IgD-negative memory B cell (primary cell): Measurements from ENCODE around the gene GOSR2. TPM values are rescaled to one million over a fixed set of nuclear protein-coding genes. Genes with fewer than 3 reads are reported as not detected.

Source experiments
- H3K27ac Mint-ChIP-seq, 3 donors: one replicate each; pipeline ENCODE4 v1.8.0; 2020 to 2022; ENCODE audit warnings: mild to moderate bottlenecking in 3 of 3, mixed read lengths in 3 of 3, moderate library complexity in 1 of 3
- H3K27me3 Mint-ChIP-seq: one replicate; pipeline ENCODE4 v1.8.0; 2021; ENCODE audit warnings: mixed read lengths
- H3K36me3 Mint-ChIP-seq: one replicate; pipeline ENCODE4 v1.8.0; 2020; ENCODE audit warnings: mild to moderate bottlenecking, mixed read lengths
- H3K4me1 Mint-ChIP-seq, 3 donors: one replicate each; pipeline ENCODE4 v1.8.0; 2020 to 2022; ENCODE audit warnings: mixed read lengths in 3 of 3, mild to moderate bottlenecking in 1 of 3
- H3K4me3 Mint-ChIP-seq, 4 donors: one replicate each; pipeline ENCODE4 v1.8.0; 2020 to 2022; ENCODE audit warnings: mild to moderate bottlenecking in 4 of 4, mixed read lengths in 4 of 4, moderate library complexity in 3 of 4
- H3K9me3 Mint-ChIP-seq, 3 donors: one replicate each; pipeline ENCODE4 v1.8.0; 2020 to 2021; ENCODE audit warnings: mixed read lengths in 3 of 3, mild to moderate bottlenecking in 1 of 3
- polyA plus RNA-seq: library from polyadenylated mRNA; unstranded; fragments of 300-500 nt; fragmentation: Illumina TruSeq; gene quantifications from one replicate; pipeline ENCODE4 v1.2.3, GENCODE V29; 2021

The GOSR2 gene
- polyA plus RNA-seq, 1 donor from 2014 or later, result 49.2 TPM

DNA sequence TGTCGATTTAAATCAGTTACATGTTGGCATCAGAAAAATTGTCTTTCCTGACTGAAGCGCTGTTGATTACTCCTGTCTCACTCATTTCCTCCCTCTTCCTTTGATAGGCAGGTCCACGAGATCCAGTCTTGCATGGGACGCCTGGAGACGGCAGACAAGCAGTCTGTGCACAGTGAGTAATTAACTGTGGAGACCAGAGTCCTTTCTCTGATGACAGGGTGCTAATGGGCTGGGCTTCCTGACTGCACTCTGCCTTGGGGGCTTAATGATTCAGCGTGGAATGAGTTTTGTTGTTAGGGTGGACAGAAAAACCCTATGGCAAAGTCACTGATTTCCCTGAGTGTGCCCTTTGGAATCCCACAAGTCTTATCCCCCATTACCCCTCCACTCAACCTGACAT is 6.5 kb downstream of the GOSR2 start:
- H3K9me3 Mint-ChIP-seq, result no peaks in the 10 kb centered on the region
- no peak overlapping the region for H3K4me3 Mint-ChIP-seq
- peaks cover 4% of the 10 kb centered on the region for H3K36me3 Mint-ChIP-seq
- H3K27me3 Mint-ChIP-seq, result no peaks in the 10 kb centered on the region
- peaks cover 19 to 35% (median 29%) of the 10 kb centered on the region in 3 donors for H3K4me1 Mint-ChIP-seq
- peak overlapping the region in 1 of 3 donors; percentile 51 for H3K27ac Mint-ChIP-seq

DNA sequence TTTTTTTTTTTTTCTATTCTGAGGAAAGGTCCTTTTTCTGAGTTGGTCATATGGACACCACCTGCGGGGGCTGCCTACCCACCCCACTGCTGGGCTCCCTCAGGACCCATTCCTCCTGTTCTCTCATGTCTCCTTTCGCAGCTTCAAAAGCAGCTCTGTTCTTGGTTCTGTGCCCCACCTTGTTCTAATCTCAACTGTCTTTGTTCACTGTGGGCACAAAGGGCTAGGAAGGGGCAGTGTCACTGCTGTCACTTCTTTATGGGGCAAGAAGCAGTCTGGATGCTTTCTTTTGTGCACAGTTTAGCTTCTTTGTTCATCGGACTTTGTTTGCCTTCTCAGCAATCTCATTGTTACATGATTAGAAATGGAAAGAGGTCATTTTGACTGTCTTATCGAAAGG is 7.1 kb downstream of the GOSR2 start:
- Mint-ChIP-seq H3K4me1 (peaks cover 15 to 29% (median 27%) of the 10 kb centered on the region in 3 donors), H3K36me3 (peaks cover 4% of the 10 kb centered on the region), H3K27ac (no peak overlapping the region)

DNA sequence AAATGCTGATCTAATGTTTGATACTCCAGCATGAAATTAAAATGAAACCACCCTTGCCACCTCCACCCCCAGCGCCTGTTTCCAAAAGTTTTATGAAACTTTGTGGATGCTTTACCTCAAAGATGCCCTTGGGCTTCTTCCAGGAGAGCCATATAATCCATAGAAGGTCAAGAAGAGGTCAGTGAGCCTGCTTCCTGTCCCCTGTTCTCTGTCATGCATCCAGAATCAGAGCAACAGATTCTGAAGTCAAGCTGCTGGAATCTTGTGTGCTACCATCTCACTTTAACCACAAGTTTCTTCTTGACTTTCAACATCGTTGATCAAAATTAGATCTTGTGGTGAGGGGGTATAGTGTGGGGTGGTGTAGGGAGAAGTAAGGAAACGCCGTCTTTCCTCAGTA is 8.6 kb downstream of the GOSR2 start:
- no peak overlapping the region for H3K27ac Mint-ChIP-seq
- no peaks in the 10 kb centered on the region for H3K27me3 Mint-ChIP-seq
- peaks cover 4% of the 10 kb centered on the region for H3K36me3 Mint-ChIP-seq
- peaks cover 6 to 16% (median 15%) of the 10 kb centered on the region in 3 donors for H3K4me1 Mint-ChIP-seq
- H3K4me3 Mint-ChIP-seq, result no peak overlapping the region
- no peaks in the 10 kb centered on the region for H3K9me3 Mint-ChIP-seq

More for the DNA sequence above, 7.1 kb downstream of the GOSR2 start:
- Mint-ChIP-seq H3K4me3 (no peak overlapping the region), H3K27me3 (no peaks in the 10 kb centered on the region), H3K9me3 (no peaks in the 10 kb centered on the region)

DNA sequence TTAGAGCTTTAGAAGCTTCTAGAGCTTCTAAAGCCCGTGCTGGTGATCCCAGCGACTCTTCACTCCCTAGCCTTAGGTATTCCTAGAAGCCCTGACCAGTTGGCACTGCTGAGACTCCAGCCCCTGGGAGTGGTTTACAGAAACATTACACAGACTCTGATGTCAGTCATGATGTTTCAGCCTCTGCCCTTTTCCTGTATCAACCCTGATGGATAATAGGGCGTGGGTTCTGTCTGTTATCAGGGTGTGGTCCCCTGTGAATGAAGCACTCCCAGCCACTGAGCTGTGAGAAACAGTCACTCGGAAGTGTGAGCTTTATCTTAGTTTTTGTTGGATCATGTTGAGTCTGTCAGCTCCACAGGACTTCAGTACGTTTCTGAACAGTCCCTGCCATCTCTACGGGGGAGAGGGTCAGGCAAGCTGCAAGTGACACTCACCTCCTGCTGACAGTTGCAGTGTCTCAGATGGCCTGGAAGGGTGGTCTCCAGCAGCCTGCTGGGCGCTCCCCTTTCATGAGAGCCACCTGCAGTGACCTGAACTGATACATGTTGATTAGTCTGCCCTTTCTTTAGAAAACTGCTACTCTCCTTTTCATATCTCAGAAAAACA is 12.8 kb downstream of the GOSR2 start:
- Mint-ChIP-seq H3K27ac (no peak overlapping the region), H3K4me3 (no peak overlapping the region), H3K36me3 (peaks cover 4% of the 10 kb centered on the region), H3K27me3 (no peaks in the 10 kb centered on the region), H3K4me1 (peaks cover 0 to 2% (median under 1%) of the 10 kb centered on the region in 3 donors), H3K9me3 (no peaks in the 10 kb centered on the region)

DNA sequence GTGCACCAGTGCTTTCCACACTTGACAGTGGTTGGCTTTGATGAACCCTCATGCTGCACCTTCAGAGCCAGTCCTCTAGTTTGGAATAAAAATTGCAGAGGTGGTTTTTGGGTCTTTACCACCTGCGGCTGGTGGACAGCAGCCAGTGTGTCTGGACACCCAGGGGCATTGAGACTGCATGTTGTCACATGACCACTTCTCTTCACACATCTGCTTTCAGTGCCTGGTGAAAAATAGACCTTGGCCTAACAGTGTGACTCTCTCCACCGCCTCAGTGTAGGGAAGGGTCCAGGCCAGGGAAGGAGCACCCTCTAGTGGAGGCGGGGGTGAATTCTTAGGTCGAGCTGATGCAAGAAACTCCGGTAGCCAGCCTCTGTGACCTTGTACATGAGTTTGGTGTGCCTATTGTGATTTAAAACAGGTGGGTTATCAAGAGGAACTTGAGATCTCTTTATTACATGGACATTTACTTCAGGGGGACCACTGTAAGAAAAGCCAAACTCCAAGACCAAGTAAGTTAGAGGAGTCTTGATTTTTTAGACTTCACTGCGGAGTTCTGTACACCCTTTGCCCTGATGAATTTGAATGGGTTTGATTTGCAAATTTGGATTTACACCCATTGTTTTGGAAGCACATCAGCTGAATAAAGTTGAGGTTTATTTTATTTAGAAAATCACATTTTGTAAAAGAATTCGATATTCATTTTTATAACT is 17.9 kb downstream of the GOSR2 start:
- Mint-ChIP-seq H3K27ac (peak overlapping the region in 2 of 3 donors; percentile 12 to 63), H3K27me3 (no peaks in the 10 kb centered on the region), H3K4me1 (peaks cover 3 to 10% (median 9%) of the 10 kb centered on the region in 3 donors), H3K4me3 (no peak overlapping the region), H3K9me3 (no peaks in the 10 kb centered on the region), H3K36me3 (no peaks in the 10 kb centered on the region)

DNA sequence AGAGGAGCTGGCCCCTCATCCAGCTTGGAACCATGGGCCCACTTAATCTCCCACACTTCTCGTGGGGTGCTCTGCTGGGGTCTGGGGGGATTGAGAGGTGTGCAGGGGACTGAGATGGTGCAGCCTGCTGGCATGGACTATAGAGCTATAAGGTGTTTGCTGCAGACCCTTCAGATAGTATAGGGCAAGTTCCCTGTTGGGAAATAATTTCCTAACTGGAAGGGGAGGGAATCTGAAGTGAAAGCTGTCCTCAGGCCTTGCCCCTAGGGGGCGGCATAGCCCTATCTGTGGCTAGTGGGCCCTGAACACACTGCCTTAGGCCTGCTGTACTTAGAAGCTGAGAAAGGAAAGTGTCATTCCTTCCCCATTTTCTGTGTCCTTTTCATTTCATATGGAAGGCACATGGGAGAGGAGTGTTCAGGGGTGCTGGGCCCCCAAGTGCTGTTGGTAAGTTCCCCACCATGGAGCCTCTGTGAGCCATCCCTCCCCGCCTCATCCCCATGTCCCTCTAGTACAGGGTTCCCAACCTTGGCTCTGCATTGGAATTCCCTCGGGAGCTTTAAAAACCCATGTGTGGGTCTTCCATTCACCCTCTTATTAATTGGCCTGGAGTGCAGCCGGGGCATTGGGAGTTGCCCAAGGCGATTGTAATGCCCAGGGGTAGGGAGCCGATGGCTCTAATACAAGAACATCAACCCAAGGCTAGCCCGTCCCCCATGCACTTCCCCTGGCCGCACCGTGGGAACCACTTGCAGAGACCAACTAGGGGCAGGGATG is 19.7 kb downstream of the GOSR2 start:
- Mint-ChIP-seq H3K27ac (no peak overlapping the region), H3K9me3 (no peaks in the 10 kb centered on the region), H3K36me3 (no peaks in the 10 kb centered on the region), H3K4me1 (peaks cover 3 to 10% (median 9%) of the 10 kb centered on the region in 3 donors), H3K27me3 (peaks cover 2% of the 10 kb centered on the region), H3K4me3 (peak overlapping the region in 1 of 4 donors; percentile 38)

- Mint-ChIP-seq H3K9me3 (no peaks in the 10 kb centered on the region), H3K4me1 (peaks cover 3 to 10% (median 9%) of the 10 kb centered on the region in 3 donors), H3K4me3 (no peak overlapping the region), H3K27ac (no peak overlapping the region), H3K36me3 (no peaks in the 10 kb centered on the region), H3K27me3 (peaks cover 2% of the 10 kb centered on the region)
These were observed 20.2 kb downstream of the GOSR2 start for GRCh38 chr17:46943218-46943500.

DNA sequence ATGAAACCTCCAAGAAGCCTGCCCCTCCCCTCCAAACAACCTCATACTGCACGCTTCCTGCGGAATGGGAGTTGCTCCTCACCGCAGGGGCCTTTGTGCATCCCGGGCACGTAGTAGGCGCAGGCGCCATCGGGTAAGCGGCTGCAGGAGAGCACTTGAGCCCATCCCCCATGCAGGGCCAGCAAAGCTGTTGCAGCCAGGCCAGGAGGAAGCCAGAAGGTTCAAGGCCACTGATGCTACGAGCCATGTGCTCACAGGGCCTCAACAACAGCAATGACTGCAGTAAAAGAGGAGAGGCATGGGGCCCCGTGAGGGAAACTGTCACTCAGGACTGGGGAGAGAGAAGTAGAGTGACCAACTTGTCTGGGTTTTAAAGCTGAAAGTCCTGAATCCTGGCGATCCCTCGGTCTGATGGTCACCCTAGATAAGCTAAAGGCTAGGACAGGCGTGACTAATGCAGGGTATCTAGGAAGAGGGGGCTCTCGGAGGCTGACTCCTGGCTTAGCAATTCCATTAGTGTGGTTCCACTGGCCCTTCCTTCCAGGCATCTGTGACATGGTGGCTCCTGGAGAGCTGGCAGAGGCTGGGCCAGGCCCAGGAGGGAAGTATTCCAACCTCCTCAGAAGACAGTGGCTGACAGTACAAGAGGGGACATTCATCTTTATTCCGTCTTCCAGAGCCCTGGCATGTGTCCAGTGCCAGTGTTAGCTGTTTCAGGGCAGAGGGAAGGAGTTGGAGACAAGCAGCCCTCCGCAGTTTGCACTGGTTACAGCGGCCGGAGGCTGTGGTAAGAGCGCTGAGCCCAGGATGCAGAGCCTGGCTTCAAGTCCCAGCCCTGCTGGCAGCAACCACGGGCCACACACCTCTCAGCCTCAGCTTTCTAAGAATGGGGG is 20.8 kb downstream of the GOSR2 start:
- H3K36me3 Mint-ChIP-seq, result no peaks in the 10 kb centered on the region

DNA sequence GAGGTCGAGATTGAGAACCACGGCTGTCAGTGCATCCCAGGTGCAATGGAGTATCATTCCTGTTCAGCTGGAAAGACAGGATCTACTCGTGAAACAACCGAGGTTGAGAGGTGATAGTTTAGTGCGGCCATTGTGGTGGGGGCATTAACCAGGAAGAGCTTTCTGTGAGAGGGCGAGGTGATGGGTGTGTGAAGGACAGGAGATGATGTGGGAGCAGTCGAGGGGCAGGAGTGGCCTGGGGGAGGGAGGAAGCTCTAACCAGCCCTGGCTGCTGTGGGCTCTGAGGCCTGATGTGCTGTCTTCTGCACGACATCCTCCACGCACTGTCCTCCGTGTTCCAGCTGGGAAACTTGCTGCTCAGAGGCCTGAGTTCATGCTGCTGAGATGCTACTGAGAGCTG is 22.0 kb downstream of the GOSR2 start:
- Mint-ChIP-seq H3K36me3 (peaks cover 3% of the 10 kb centered on the region), H3K27ac (no peak overlapping the region), H3K27me3 (peaks cover 2% of the 10 kb centered on the region), H3K9me3 (no peaks in the 10 kb centered on the region), H3K4me1 (peaks cover 3 to 10% (median 9%) of the 10 kb centered on the region in 3 donors), H3K4me3 (no peak overlapping the region)

More for the DNA sequence above, 20.8 kb downstream of the GOSR2 start:
- peaks cover 2% of the 10 kb centered on the region for H3K27me3 Mint-ChIP-seq
- H3K4me1 Mint-ChIP-seq, result peaks cover 3 to 10% (median 9%) of the 10 kb centered on the region in 3 donors
- H3K4me3 Mint-ChIP-seq, result no peak overlapping the region
- H3K9me3 Mint-ChIP-seq, result no peaks in the 10 kb centered on the region
- peak overlapping the region in 1 of 3 donors; percentile 7 for H3K27ac Mint-ChIP-seq

- Mint-ChIP-seq H3K4me1 (peaks cover 0 to 9% (median 5%) of the 10 kb centered on the region in 3 donors), H3K27me3 (peaks cover 4% of the 10 kb centered on the region), H3K4me3 (no peak overlapping the region), H3K9me3 (no peaks in the 10 kb centered on the region), H3K27ac (no peak overlapping the region), H3K36me3 (peaks cover 3% of the 10 kb centered on the region)
These were observed 24.3 kb downstream of the GOSR2 start for GRCh38 chr17:46947216-46947615.

DNA sequence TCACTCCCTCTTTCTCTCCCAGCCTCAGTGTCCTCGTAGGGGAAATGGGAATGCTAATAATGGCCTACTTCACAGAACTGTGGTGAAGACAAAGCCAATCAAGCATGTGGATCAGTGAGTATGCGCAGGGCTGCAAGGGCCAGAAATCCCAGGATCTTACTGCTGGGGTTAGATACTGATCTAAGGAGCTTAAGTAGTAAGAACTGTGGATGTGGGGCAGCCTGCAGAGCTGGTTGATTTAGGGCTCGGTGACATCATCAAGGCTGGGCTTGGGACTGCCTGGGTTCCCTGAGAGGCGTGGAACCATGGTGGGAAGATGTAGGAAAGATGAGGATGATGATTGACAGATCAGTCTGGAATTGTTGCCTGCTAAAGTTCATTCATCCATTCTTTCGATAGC is 25.6 kb downstream of the GOSR2 start:
- H3K4me1 Mint-ChIP-seq, result peaks cover 0 to 5% (median 5%) of the 10 kb centered on the region in 3 donors
- peak overlapping the region in 1 of 3 donors; percentile 13 for H3K27ac Mint-ChIP-seq
- peaks cover 4% of the 10 kb centered on the region for H3K27me3 Mint-ChIP-seq
- peaks cover 0 to 1% (median 0%) of the 10 kb centered on the region in 3 donors for H3K9me3 Mint-ChIP-seq
- H3K4me3 Mint-ChIP-seq, result no peak overlapping the region
- H3K36me3 Mint-ChIP-seq, result peaks cover 3% of the 10 kb centered on the region

DNA sequence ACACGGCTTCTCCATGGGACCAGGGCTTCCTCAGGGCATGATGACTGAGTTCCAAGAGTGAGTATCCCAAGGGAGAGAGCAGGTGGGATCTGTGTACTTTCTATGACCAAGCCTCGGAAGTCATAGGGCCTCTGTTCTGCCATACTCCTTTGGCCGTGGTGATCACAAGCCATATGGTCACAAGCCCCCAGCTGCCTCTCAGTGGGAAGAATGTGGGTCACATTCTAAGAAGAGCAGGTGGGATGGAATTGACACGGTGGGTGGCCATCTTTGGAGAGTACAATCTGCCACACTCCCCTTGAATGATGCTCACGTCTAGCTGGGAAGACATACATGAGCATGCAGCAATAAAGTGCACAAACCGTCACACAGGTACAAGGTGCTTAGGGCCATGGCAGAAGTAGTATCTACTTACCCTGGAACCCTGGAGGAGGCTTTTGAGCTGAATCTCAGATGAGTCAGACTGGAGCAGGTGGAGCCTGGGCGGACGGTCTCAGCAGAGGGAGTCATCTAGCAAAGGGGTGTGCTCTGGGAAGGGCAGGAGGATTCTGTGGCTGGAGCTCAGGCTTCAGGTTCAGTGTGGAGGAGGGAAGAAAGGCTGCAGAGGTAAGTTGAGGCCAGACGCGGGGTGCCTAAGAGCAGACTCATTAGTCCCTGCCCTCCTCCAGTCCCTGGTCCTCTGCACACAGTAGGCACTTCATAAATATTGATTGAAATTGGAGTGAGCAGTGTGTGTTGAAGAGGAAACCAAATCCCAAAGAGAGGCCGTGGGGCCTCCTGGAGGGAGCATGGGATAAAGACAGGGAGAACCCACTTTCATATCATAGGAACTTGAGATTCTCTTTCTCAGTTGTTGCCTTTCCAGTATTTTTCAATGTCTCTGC is 26.6 kb downstream of the GOSR2 start:
- Mint-ChIP-seq H3K36me3 (peaks cover 3% of the 10 kb centered on the region), H3K4me3 (no peak overlapping the region), H3K27me3 (peaks cover 4% of the 10 kb centered on the region), H3K27ac (peak overlapping the region in 2 of 3 donors; percentile 18 to 83), H3K4me1 (peaks cover 0 to 5% (median 0%) of the 10 kb centered on the region in 3 donors), H3K9me3 (peaks cover 0 to 1% (median 0%) of the 10 kb centered on the region in 3 donors)

GRCh38 chr17:46950342-46950996 is 27.5 kb downstream of the GOSR2 start:
- H3K36me3 Mint-ChIP-seq, result peaks cover 4% of the 10 kb centered on the region
- H3K27ac Mint-ChIP-seq, result peak overlapping the region in 1 of 3 donors; percentile 83
- H3K27me3 Mint-ChIP-seq, result peaks cover 4% of the 10 kb centered on the region
- no peaks in the 10 kb centered on the region for H3K4me1 Mint-ChIP-seq
- H3K4me3 Mint-ChIP-seq, result no peak overlapping the region
- peaks cover 0 to 1% (median under 1%) of the 10 kb centered on the region in 3 donors for H3K9me3 Mint-ChIP-seq
